Endothelial cell of umbilical vein (primary cell): ENCODE data around the gene CTNNA2. TPM values are rescaled to one million over a fixed set of nuclear protein-coding genes. Genes with fewer than 3 reads are reported as not detected.

ENCODE experiments used
- BruUV-seq: library from RNA; stranded (reverse); fragments of 400-500 nt; replicated peaks from 2 replicates; lab custom pipeline; 2021; lab: Mats Ljungman, UMichigan
- CTCF ChIA-PET: fragments of 300-600, 350-600 bp; sonication (Branson Sonifier 250); formaldehyde crosslinking; loops from one replicate; lab custom pipeline; 2021; ENCODE audit warnings: antibody characterized with exemption, inconsistent platforms; lab: Charles Lee
- POLR2A ChIA-PET: fragments of 300-600, 350-600 bp; sonication (Branson Sonifier 250); formaldehyde crosslinking; loops from one replicate; lab custom pipeline; 2021; ENCODE audit warnings: antibody characterized with exemption, inconsistent platforms; lab: Charles Lee
- DNase-seq: peaks from one replicate; pipeline ENCODE4 v3.0.0-alpha.2; 2011; ENCODE audit warnings: low read depth, low spot score
- FAIRE-seq: peaks from 2 replicates; lab custom pipeline; 2011; peaks lifted over from hg19 to GRCh38; lab: Jason Lieb, UNC
- H2AFZ ChIP-seq: 2 replicates; pipeline ENCODE4 v1.6.0; 2012; ENCODE audit warnings: low read depth, low read length, control low read depth, inconsistent platforms
- H3K27ac ChIP-seq: 2 replicates; pipeline ENCODE4 v1.5.1; 2011; ENCODE audit warnings: low read depth, mild to moderate bottlenecking, control low read depth, low read length, moderate library complexity; ENCODE audit not compliant: insufficient read depth
- H3K27me3 ChIP-seq, 2 experiments: 2 replicates each; pipeline versions ENCODE4 v1.6.0 to v1.6.1; 2011; ENCODE audit warnings: low read length in 2 of 2, mixed read lengths in 1 of 2; ENCODE audit not compliant: control insufficient read depth in 2 of 2, insufficient read depth in 2 of 2
- H3K36me3 ChIP-seq, 2 experiments: 2 replicates in 1 of 2; 3 replicates in 1 of 2; pipeline ENCODE4 v1.5.1; 2011; ENCODE audit warnings: low read length in 2 of 2, mild to moderate bottlenecking in 1 of 2, moderate library complexity in 1 of 2; ENCODE audit not compliant: control insufficient read depth in 2 of 2, insufficient read depth in 2 of 2; ENCODE audit errors: extremely low read depth in 1 of 2
- H3K4me1 ChIP-seq: 3 replicates; pipeline ENCODE4 v1.5.1; 2011; ENCODE audit warnings: mild to moderate bottlenecking, low read length; ENCODE audit not compliant: control insufficient read depth, insufficient read depth; ENCODE audit errors: extremely low read depth
- H3K4me2 ChIP-seq: 2 replicates; pipeline ENCODE4 v1.6.1; 2011; ENCODE audit warnings: low read length, control low read depth, mixed read lengths; ENCODE audit not compliant: insufficient read depth
- H3K4me3 ChIP-seq, 3 experiments: fragments of 200-600 bp in 1 of 3; sonication (generic), shearing (Covaris generic) in 1 of 3; replicated peaks in 1 of 3; 2 replicates each; pipeline ENCODE4 v1.5.1; 2011 to 2016; ENCODE audit warnings: control low read depth in 3 of 3, low read length in 3 of 3, mild to moderate bottlenecking in 2 of 3, inconsistent platforms in 1 of 3, low read depth in 1 of 3, moderate library complexity in 1 of 3; ENCODE audit not compliant: insufficient read depth in 1 of 3
- H3K79me2 ChIP-seq: 2 replicates; pipeline ENCODE4 v1.6.0; 2012; ENCODE audit warnings: low read length, inconsistent platforms; ENCODE audit not compliant: control insufficient read depth, insufficient read depth
- H3K9ac ChIP-seq: replicated peaks from 2 replicates; pipeline ENCODE3; 2011; ENCODE audit warnings: low read length, control low read depth; ENCODE audit not compliant: insufficient read depth; ENCODE audit errors: extremely low read depth
- H3K9me1 ChIP-seq: replicated peaks from 3 replicates; pipeline ENCODE4 v1.6.0; 2011; ENCODE audit warnings: mild to moderate bottlenecking, low read length; ENCODE audit not compliant: control insufficient read depth, insufficient read depth; ENCODE audit errors: extremely low read depth
- H3K9me3 ChIP-seq: replicated peaks from 2 replicates; pipeline ENCODE4 v1.5.1; 2012; ENCODE audit warnings: low read length, inconsistent platforms; ENCODE audit not compliant: control insufficient read depth, insufficient read depth
- H4K20me1 ChIP-seq: replicated peaks from 2 replicates; pipeline ENCODE3; 2011; ENCODE audit warnings: mild to moderate bottlenecking, low read length; ENCODE audit not compliant: control insufficient read depth, insufficient read depth; ENCODE audit errors: extremely low read depth
- EZH2 ChIP-seq: IDR thresholded peaks from 2 replicates; pipeline ENCODE4 v1.6.1; 2012; ENCODE audit warnings: borderline replicate concordance, low read depth, mild to moderate bottlenecking, moderate library complexity, low read length, inconsistent platforms; ENCODE audit not compliant: severe bottlenecking
- FOS ChIP-seq: IDR thresholded peaks from 2 replicates; pipeline ENCODE4 v1.6.1; 2011; ENCODE audit warnings: mild to moderate bottlenecking, low read length, moderate library complexity, borderline replicate concordance; ENCODE audit not compliant: insufficient read depth
- JUN ChIP-seq: IDR thresholded peaks from 2 replicates; pipeline ENCODE4 v1.6.1; 2011; ENCODE audit warnings: borderline replicate concordance, low read depth; ENCODE audit not compliant: insufficient read length, insufficient read depth
- MYC ChIP-seq: IDR thresholded peaks from one replicate; pipeline ENCODE4 v1.6.1; 2011; ENCODE audit warnings: mild to moderate bottlenecking, low read depth, low read length
- POLR2A ChIP-seq: IDR thresholded peaks from 2 replicates; pipeline ENCODE4 v1.6.1; 2012; ENCODE audit warnings: low read depth, mild to moderate bottlenecking, control low read depth, low read length
- dilution Hi-C: fragments of 300-500 bp; cut with MboI; formaldehyde crosslinking; loops from one replicate; pipeline ENCODE4 v1.15.0; 2019; ENCODE audit warnings: low sequenced_read_pairs; ENCODE audit not compliant: extremely low pct_ligation_motif_present
- intact Hi-C: fragments of 100-400 bp; cut with micrococcal nuclease; formaldehyde crosslinking; loops from one replicate; pipeline ENCODE4 v1.10.0; 2022
- polyA plus RNA-seq, 4 experiments: library from polyadenylated mRNA; depleted of rRNA in 3 of 4; stranded (reverse) in 3 of 4; unstranded in 1 of 4; fragments of >200 nt; gene quantifications; 2 replicates each; pipeline versions ENCODE4 v1.2.1 to v1.2.3, GENCODE V29; 2011 to 2012; ENCODE audit warnings: missing spikeins in 1 of 4
- total RNA-seq: library from RNA; stranded (reverse); gene quantifications from 2 replicates; pipeline ENCODE4 v1.2.3, GENCODE V29; 2021
- TF ChIP-seq, protein P1 (sequence below): IDR thresholded peaks from 2 replicates; pipeline ENCODE4 v1.6.1; 2011; ENCODE audit not compliant: insufficient read depth, insufficient read length
- TF ChIP-seq, protein P2 (sequence below), 2 donors: IDR thresholded peaks; 1 replicate in 1 of 2; 2 replicates in 1 of 2; pipeline ENCODE4 v1.5.1; 2011; ENCODE audit warnings: low read length in 2 of 2, mild to moderate bottlenecking in 2 of 2, moderate library complexity in 2 of 2, control low read depth in 1 of 2, inconsistent platforms in 1 of 2, low read depth in 1 of 2; ENCODE audit not compliant: insufficient read depth in 1 of 2; ENCODE audit errors: extremely low read depth in 1 of 2

The CTNNA2 gene
- total and polyA plus RNA-seq, 2 donors (not counting 3 experiments of a cell fraction or from before 2014, with no cell fraction given) = not detected

DNA sequence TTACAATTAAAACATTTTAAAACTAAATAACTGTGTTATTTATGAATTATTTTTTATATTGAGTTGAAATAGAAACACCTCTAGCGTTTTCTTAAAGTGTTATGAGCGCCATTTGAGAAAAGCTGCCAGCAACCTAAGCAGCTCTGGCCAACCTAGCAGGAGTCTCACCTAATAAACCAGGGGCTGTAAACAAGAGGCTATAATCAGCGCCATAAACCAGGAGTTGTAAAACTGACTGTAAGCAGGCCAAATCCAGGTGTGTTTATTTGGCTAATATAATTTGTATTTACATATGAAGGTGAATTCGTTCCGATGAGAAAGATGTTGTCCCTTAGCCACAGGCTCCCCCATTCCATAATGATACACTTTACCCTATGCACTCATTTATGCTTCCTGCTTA is 757.0 kb downstream of the CTNNA2 start:
- Histone ChIP-seq H3K36me3 (no peaks in the 10 kb centered on the region), H3K4me2 (no peak overlapping the region), H3K9ac (no peak overlapping the region), H4K20me1 (no peaks in the 10 kb centered on the region), H3K9me3 (peaks cover 5% of the 10 kb centered on the region), H3K79me2 (no peaks in the 10 kb centered on the region), H2AFZ (no peak overlapping the region), H3K27me3 (no peaks in the 10 kb centered on the region), H3K4me3 (no peak overlapping the region), H3K9me1 (no peaks in the 10 kb centered on the region), H3K4me1 (no peaks in the 10 kb centered on the region), H3K27ac (no peak overlapping the region)
- FAIRE-seq (no peak), DNase-seq (no peak)
- TF ChIP-seq JUN = no peak
- TF ChIP-seq, protein P1, sequence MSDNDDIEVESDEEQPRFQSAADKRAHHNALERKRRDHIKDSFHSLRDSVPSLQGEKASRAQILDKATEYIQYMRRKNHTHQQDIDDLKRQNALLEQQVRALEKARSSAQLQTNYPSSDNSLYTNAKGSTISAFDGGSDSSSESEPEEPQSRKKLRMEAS = no peak
- TF ChIP-seq POLR2A = no peak
- no peak for TF ChIP-seq FOS
- no peak for TF ChIP-seq EZH2
- TF ChIP-seq, protein P2, sequence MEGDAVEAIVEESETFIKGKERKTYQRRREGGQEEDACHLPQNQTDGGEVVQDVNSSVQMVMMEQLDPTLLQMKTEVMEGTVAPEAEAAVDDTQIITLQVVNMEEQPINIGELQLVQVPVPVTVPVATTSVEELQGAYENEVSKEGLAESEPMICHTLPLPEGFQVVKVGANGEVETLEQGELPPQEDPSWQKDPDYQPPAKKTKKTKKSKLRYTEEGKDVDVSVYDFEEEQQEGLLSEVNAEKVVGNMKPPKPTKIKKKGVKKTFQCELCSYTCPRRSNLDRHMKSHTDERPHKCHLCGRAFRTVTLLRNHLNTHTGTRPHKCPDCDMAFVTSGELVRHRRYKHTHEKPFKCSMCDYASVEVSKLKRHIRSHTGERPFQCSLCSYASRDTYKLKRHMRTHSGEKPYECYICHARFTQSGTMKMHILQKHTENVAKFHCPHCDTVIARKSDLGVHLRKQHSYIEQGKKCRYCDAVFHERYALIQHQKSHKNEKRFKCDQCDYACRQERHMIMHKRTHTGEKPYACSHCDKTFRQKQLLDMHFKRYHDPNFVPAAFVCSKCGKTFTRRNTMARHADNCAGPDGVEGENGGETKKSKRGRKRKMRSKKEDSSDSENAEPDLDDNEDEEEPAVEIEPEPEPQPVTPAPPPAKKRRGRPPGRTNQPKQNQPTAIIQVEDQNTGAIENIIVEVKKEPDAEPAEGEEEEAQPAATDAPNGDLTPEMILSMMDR (IDR thresholded peaks at IDR 0.05; ENCODE audit: extremely low read depth in 1 of 2, insufficient read depth in 1 of 2, low read depth in 1 of 2, low read length in 2 of 2) = no peak
- TF ChIP-seq MYC = no peak
- ChIA-PET POLR2A (no interaction called here), CTCF (no interaction called here)
- BruUV-seq = no TSS peak
- dilution Hi-C loops (no loop called here), intact Hi-C loops (no loop called here)
